H9 (cell line): ENCODE measurements around the gene MUC5AC. TPM values are rescaled to one million over a fixed set of nuclear protein-coding genes. Genes with fewer than 3 reads are reported as not detected.
A peak's percentile ranks its signal among the peaks of the same experiment; 100 is the strongest.

Experiments used
- DNase-seq: peaks from one replicate; pipeline ENCODE4 v3.0.0-alpha.2; 2017
- H2AFZ ChIP-seq: one replicate; pipeline ENCODE4 v1.6.1; 2013; ENCODE audit warnings: mild to moderate bottlenecking, low read length, control low read depth, moderate library complexity
- H2AK5ac ChIP-seq: 2 replicates; pipeline ENCODE4 v1.6.1; 2013; ENCODE audit warnings: low read length, control low read depth, mixed read lengths; ENCODE audit not compliant: insufficient read length
- H2BK120ac ChIP-seq: one replicate; pipeline ENCODE4 v1.6.1; 2013; ENCODE audit warnings: low read depth, mild to moderate bottlenecking, low read length, control low read depth, inconsistent platforms; ENCODE audit not compliant: poor library complexity, severe bottlenecking
- H2BK12ac ChIP-seq: 2 replicates; pipeline ENCODE4 v1.6.1; 2013; ENCODE audit warnings: low read length, control low read depth, mixed read lengths, low read depth; ENCODE audit not compliant: insufficient read length
- H2BK15ac ChIP-seq: 2 replicates; pipeline ENCODE4 v1.6.1; 2013; ENCODE audit warnings: low read depth, low read length, control low read depth
- H2BK20ac ChIP-seq: one replicate; pipeline ENCODE4 v1.6.1; 2013; ENCODE audit warnings: low read depth, mild to moderate bottlenecking, low read length, control low read depth, inconsistent platforms; ENCODE audit not compliant: poor library complexity, severe bottlenecking
- H2BK5ac ChIP-seq: 2 replicates; pipeline ENCODE4 v1.6.1; 2013; ENCODE audit warnings: low read length, control low read depth, mixed read lengths; ENCODE audit not compliant: insufficient read length
- H3K14ac ChIP-seq: 2 replicates; pipeline ENCODE4 v1.6.1; 2013; ENCODE audit warnings: low read length, control low read depth; ENCODE audit not compliant: insufficient read depth
- H3K18ac ChIP-seq: 2 replicates; pipeline ENCODE4 v1.6.1; 2013; ENCODE audit warnings: low read depth, mild to moderate bottlenecking, mixed read lengths, low read length, control low read depth; ENCODE audit not compliant: insufficient read length
- H3K23ac ChIP-seq: 2 replicates; pipeline ENCODE4 v1.6.1; 2013; ENCODE audit warnings: low read length, control low read depth, mixed read lengths, low read depth; ENCODE audit not compliant: insufficient read length
- H3K23me2 ChIP-seq: 2 replicates; pipeline ENCODE4 v1.6.1; 2013; ENCODE audit warnings: low read depth, mild to moderate bottlenecking, mixed read lengths, low read length, control low read depth; ENCODE audit not compliant: insufficient read length, poor library complexity, severe bottlenecking
- H3K27ac ChIP-seq: 2 replicates; pipeline ENCODE4 v1.5.1; 2013; ENCODE audit warnings: low read length, control low read depth, mixed read lengths, low read depth; ENCODE audit not compliant: insufficient read length
- H3K27me3 ChIP-seq: 2 replicates; pipeline ENCODE4 v1.6.1; 2013; ENCODE audit warnings: low read length, control low read depth, inconsistent platforms; ENCODE audit not compliant: insufficient read depth
- H3K4ac ChIP-seq: 2 replicates; pipeline ENCODE4 v1.6.1; 2013; ENCODE audit warnings: low read depth, mild to moderate bottlenecking, control low read depth, inconsistent platforms, low read length, moderate library complexity
- H3K4me1 ChIP-seq: 2 replicates; pipeline ENCODE4 v1.6.1; 2013; ENCODE audit warnings: low read length, control low read depth, inconsistent platforms; ENCODE audit not compliant: insufficient read depth
- H3K4me2 ChIP-seq: 2 replicates; pipeline ENCODE4 v1.6.1; 2013; ENCODE audit warnings: low read length, control low read depth, mixed read lengths; ENCODE audit not compliant: insufficient read length, insufficient read depth
- H3K56ac ChIP-seq: 2 replicates; pipeline ENCODE4 v1.6.1; 2013; ENCODE audit warnings: low read depth, mild to moderate bottlenecking, mixed read lengths, low read length, control low read depth; ENCODE audit not compliant: insufficient read length
- H3K79me1 ChIP-seq: 2 replicates; pipeline ENCODE4 v1.6.1; 2013; ENCODE audit warnings: low read depth, mild to moderate bottlenecking, moderate library complexity, low read length, control low read depth, inconsistent platforms; ENCODE audit not compliant: insufficient read depth, poor library complexity, severe bottlenecking
- H3K79me2 ChIP-seq: 2 replicates; pipeline ENCODE4 v1.6.1; 2013; ENCODE audit warnings: low read length, control low read depth, inconsistent platforms; ENCODE audit not compliant: insufficient read depth
- H3K9ac ChIP-seq: 2 replicates; pipeline ENCODE4 v1.6.1; 2013; ENCODE audit warnings: low read length, control low read depth, mixed read lengths; ENCODE audit not compliant: insufficient read length; ENCODE audit errors: extremely low read depth
- H3K9me3 ChIP-seq: one replicate; pipeline ENCODE4 v1.6.1; 2013; ENCODE audit warnings: low read depth, low read length, inconsistent platforms; ENCODE audit not compliant: control insufficient read depth
- H3T11ph ChIP-seq: one replicate; pipeline ENCODE4 v1.6.1; 2013; ENCODE audit warnings: mild to moderate bottlenecking, low read length, control low read depth, inconsistent platforms
- H4K20me1 ChIP-seq: one replicate; pipeline ENCODE4 v1.6.1; 2013; ENCODE audit not compliant: control insufficient read depth, insufficient read length, insufficient read depth
- H4K5ac ChIP-seq: 2 replicates; pipeline ENCODE4 v1.6.1; 2013; ENCODE audit warnings: low read depth, mild to moderate bottlenecking, mixed read lengths, low read length, control low read depth; ENCODE audit not compliant: insufficient read length
- H4K8ac ChIP-seq: replicated peaks from 2 replicates; pipeline ENCODE4 v1.6.1; 2013; ENCODE audit warnings: low read length, control low read depth, mixed read lengths, low read depth; ENCODE audit not compliant: insufficient read length
- H4K91ac ChIP-seq: 2 replicates; pipeline ENCODE4 v1.6.1; 2013; ENCODE audit warnings: low read depth, mild to moderate bottlenecking, moderate library complexity, mixed read lengths, low read length, control low read depth; ENCODE audit not compliant: insufficient read length
- H3K27ac Mint-ChIP-seq, 3 experiments: 2 replicates in 2 of 3; 3 replicates in 1 of 3; pipeline ENCODE4 v1.8.0; 2020 to 2021; ENCODE audit warnings: mixed read lengths in 3 of 3, mild to moderate bottlenecking in 1 of 3, moderate library complexity in 1 of 3
- H3K27me3 Mint-ChIP-seq: 2 replicates; pipeline ENCODE4 v1.8.0; 2021; ENCODE audit warnings: low read depth, mild to moderate bottlenecking, moderate library complexity, mixed read lengths
- H3K36me3 Mint-ChIP-seq, 3 experiments: 2 replicates in 2 of 3; 3 replicates in 1 of 3; pipeline ENCODE4 v1.8.0; 2020 to 2021; ENCODE audit warnings: low read depth in 3 of 3, mixed read lengths in 3 of 3; ENCODE audit not compliant: insufficient read depth in 1 of 3
- H3K4me1 Mint-ChIP-seq, 2 experiments: 2 replicates each; pipeline ENCODE4 v1.8.0; 2020; ENCODE audit warnings: mixed read lengths in 2 of 2
- H3K4me3 Mint-ChIP-seq, 2 experiments: 2 replicates in 1 of 2; 3 replicates in 1 of 2; pipeline ENCODE4 v1.8.0; 2020 to 2021; ENCODE audit warnings: mild to moderate bottlenecking in 2 of 2, mixed read lengths in 2 of 2, moderate library complexity in 1 of 2
- H3K9me3 Mint-ChIP-seq, 2 experiments: 2 replicates in 1 of 2; 3 replicates in 1 of 2; pipeline ENCODE4 v1.8.0; 2020; ENCODE audit warnings: mild to moderate bottlenecking in 2 of 2, mixed read lengths in 2 of 2, moderate library complexity in 1 of 2
- whole genome bisulfite sequencing: extraction: QIAGEN DNeasy Blood & Tissue Kit; methylation state at CpG from one replicate; pipeline ENCODE4 v1.1.7; 2013; ENCODE audit warnings: missing lambda C conversion rate, low lambda C conversion rate, mixed read lengths; ENCODE audit not compliant: insufficient read length; ENCODE audit errors: extremely low coverage; 5-methylcytosine and 5-hydroxymethylcytosine counted together
- total RNA-seq: library from RNA; stranded (reverse); gene quantifications from 2 replicates; pipeline ENCODE4 v1.2.1, GENCODE V29; 2021
- TF ChIP-seq, protein P1 (sequence below): fragments of 200-600 bp; sonication (generic); conservative IDR thresholded peaks from 3 replicates; pipeline ENCODE4 v1.8.0; 2021; ENCODE audit warnings: antibody characterized with exemption, mild to moderate bottlenecking

MUC5AC gene
- total RNA-seq, 1 experiment from 2014 or later = not detected

DNA sequence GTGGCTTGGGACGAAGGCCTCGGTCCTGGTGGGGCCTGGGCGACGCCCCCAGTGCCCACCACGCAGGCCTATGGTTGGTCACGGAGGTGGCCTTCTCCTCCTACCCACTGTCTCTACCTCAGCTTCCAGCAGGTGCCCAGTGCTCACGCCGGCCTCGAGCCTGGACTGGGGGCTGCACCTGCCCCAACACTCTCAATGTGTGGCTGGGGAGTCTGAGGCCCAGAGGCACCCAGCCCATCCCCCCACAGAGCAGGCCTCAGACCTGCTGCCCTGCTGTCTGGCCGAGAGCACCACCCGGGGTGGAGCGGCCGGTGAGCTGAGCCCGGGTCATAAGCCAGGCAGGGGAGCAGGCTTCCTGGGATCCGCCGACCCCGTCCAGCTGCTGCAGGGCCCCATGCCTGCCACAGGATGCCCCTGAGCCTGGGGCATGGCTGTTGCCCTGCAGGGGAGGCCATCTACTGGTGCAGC is 28.6 kb upstream of the MUC5AC start:
- TF ChIP-seq, protein P1, sequence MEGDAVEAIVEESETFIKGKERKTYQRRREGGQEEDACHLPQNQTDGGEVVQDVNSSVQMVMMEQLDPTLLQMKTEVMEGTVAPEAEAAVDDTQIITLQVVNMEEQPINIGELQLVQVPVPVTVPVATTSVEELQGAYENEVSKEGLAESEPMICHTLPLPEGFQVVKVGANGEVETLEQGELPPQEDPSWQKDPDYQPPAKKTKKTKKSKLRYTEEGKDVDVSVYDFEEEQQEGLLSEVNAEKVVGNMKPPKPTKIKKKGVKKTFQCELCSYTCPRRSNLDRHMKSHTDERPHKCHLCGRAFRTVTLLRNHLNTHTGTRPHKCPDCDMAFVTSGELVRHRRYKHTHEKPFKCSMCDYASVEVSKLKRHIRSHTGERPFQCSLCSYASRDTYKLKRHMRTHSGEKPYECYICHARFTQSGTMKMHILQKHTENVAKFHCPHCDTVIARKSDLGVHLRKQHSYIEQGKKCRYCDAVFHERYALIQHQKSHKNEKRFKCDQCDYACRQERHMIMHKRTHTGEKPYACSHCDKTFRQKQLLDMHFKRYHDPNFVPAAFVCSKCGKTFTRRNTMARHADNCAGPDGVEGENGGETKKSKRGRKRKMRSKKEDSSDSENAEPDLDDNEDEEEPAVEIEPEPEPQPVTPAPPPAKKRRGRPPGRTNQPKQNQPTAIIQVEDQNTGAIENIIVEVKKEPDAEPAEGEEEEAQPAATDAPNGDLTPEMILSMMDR = no peak
- Histone ChIP-seq H3K27me3 (no peaks in the 10 kb centered on the region), H3K14ac (no peak overlapping the region), H3K23me2 (no peaks in the 10 kb centered on the region), H2BK12ac (no peak overlapping the region), H3T11ph (no peak overlapping the region), H2BK5ac (no peak overlapping the region), H3K79me1 (no peaks in the 10 kb centered on the region), H3K4me1 (no peaks in the 10 kb centered on the region), H3K9me3 (no peaks in the 10 kb centered on the region), H4K20me1 (no peaks in the 10 kb centered on the region), H2AFZ (no peak overlapping the region), H3K4ac (no peak overlapping the region), H2BK20ac (no peak overlapping the region), H3K27ac (no peak overlapping the region), H3K56ac (no peak overlapping the region), H4K5ac (no peak overlapping the region), H2BK120ac (no peak overlapping the region), H3K79me2 (no peaks in the 10 kb centered on the region), H2BK15ac (no peak overlapping the region), H3K18ac (no peak overlapping the region), H3K23ac (no peak overlapping the region), H4K8ac (no peak overlapping the region), H3K4me2 (no peak overlapping the region), H4K91ac (no peak overlapping the region), H2AK5ac (no peak overlapping the region), H3K9ac (no peak overlapping the region)
- no CpG with 5 or more reads among the region's 17 CpGs for WGBS
- peak; percentile 18 for DNase-seq
- Mint-ChIP-seq H3K27ac (no peak overlapping the region), H3K4me1 (no peaks in the 10 kb centered on the region; a peak in 1 of 4 replicates), H3K36me3 (no peaks in the 10 kb centered on the region), H3K9me3 (peaks cover 8 to 13% of the 10 kb centered on the region in 2 experiments), H3K4me3 (no peak overlapping the region), H3K27me3 (peaks cover 21% of the 10 kb centered on the region)
